H9 (cell line): ENCODE measurements around the gene EME1. TPM values are rescaled to one million over a fixed set of nuclear protein-coding genes. Genes with fewer than 3 reads are reported as not detected.

Experiments
- DNase-seq: peaks from one replicate; pipeline ENCODE4 v3.0.0-alpha.2; 2017
- H2AFZ ChIP-seq: one replicate; pipeline ENCODE4 v1.6.1; 2013; ENCODE audit warnings: mild to moderate bottlenecking, low read length, control low read depth, moderate library complexity
- H2AK5ac ChIP-seq: 2 replicates; pipeline ENCODE4 v1.6.1; 2013; ENCODE audit warnings: low read length, control low read depth, mixed read lengths; ENCODE audit not compliant: insufficient read length
- H2BK120ac ChIP-seq: one replicate; pipeline ENCODE4 v1.6.1; 2013; ENCODE audit warnings: low read depth, mild to moderate bottlenecking, low read length, control low read depth, inconsistent platforms; ENCODE audit not compliant: poor library complexity, severe bottlenecking
- H2BK12ac ChIP-seq: 2 replicates; pipeline ENCODE4 v1.6.1; 2013; ENCODE audit warnings: low read length, control low read depth, mixed read lengths, low read depth; ENCODE audit not compliant: insufficient read length
- H2BK15ac ChIP-seq: 2 replicates; pipeline ENCODE4 v1.6.1; 2013; ENCODE audit warnings: low read depth, low read length, control low read depth
- H2BK20ac ChIP-seq: one replicate; pipeline ENCODE4 v1.6.1; 2013; ENCODE audit warnings: low read depth, mild to moderate bottlenecking, low read length, control low read depth, inconsistent platforms; ENCODE audit not compliant: poor library complexity, severe bottlenecking
- H2BK5ac ChIP-seq: 2 replicates; pipeline ENCODE4 v1.6.1; 2013; ENCODE audit warnings: low read length, control low read depth, mixed read lengths; ENCODE audit not compliant: insufficient read length
- H3K14ac ChIP-seq: 2 replicates; pipeline ENCODE4 v1.6.1; 2013; ENCODE audit warnings: low read length, control low read depth; ENCODE audit not compliant: insufficient read depth
- H3K18ac ChIP-seq: 2 replicates; pipeline ENCODE4 v1.6.1; 2013; ENCODE audit warnings: low read depth, mild to moderate bottlenecking, mixed read lengths, low read length, control low read depth; ENCODE audit not compliant: insufficient read length
- H3K23ac ChIP-seq: 2 replicates; pipeline ENCODE4 v1.6.1; 2013; ENCODE audit warnings: low read length, control low read depth, mixed read lengths, low read depth; ENCODE audit not compliant: insufficient read length
- H3K23me2 ChIP-seq: 2 replicates; pipeline ENCODE4 v1.6.1; 2013; ENCODE audit warnings: low read depth, mild to moderate bottlenecking, mixed read lengths, low read length, control low read depth; ENCODE audit not compliant: insufficient read length, poor library complexity, severe bottlenecking
- H3K27ac ChIP-seq: 2 replicates; pipeline ENCODE4 v1.5.1; 2013; ENCODE audit warnings: low read length, control low read depth, mixed read lengths, low read depth; ENCODE audit not compliant: insufficient read length
- H3K27me3 ChIP-seq: 2 replicates; pipeline ENCODE4 v1.6.1; 2013; ENCODE audit warnings: low read length, control low read depth, inconsistent platforms; ENCODE audit not compliant: insufficient read depth
- H3K4ac ChIP-seq: 2 replicates; pipeline ENCODE4 v1.6.1; 2013; ENCODE audit warnings: low read depth, mild to moderate bottlenecking, control low read depth, inconsistent platforms, low read length, moderate library complexity
- H3K4me1 ChIP-seq: 2 replicates; pipeline ENCODE4 v1.6.1; 2013; ENCODE audit warnings: low read length, control low read depth, inconsistent platforms; ENCODE audit not compliant: insufficient read depth
- H3K4me2 ChIP-seq: 2 replicates; pipeline ENCODE4 v1.6.1; 2013; ENCODE audit warnings: low read length, control low read depth, mixed read lengths; ENCODE audit not compliant: insufficient read length, insufficient read depth
- H3K56ac ChIP-seq: 2 replicates; pipeline ENCODE4 v1.6.1; 2013; ENCODE audit warnings: low read depth, mild to moderate bottlenecking, mixed read lengths, low read length, control low read depth; ENCODE audit not compliant: insufficient read length
- H3K79me1 ChIP-seq: 2 replicates; pipeline ENCODE4 v1.6.1; 2013; ENCODE audit warnings: low read depth, mild to moderate bottlenecking, moderate library complexity, low read length, control low read depth, inconsistent platforms; ENCODE audit not compliant: insufficient read depth, poor library complexity, severe bottlenecking
- H3K79me2 ChIP-seq: 2 replicates; pipeline ENCODE4 v1.6.1; 2013; ENCODE audit warnings: low read length, control low read depth, inconsistent platforms; ENCODE audit not compliant: insufficient read depth
- H3K9ac ChIP-seq: 2 replicates; pipeline ENCODE4 v1.6.1; 2013; ENCODE audit warnings: low read length, control low read depth, mixed read lengths; ENCODE audit not compliant: insufficient read length; ENCODE audit errors: extremely low read depth
- H3K9me3 ChIP-seq: one replicate; pipeline ENCODE4 v1.6.1; 2013; ENCODE audit warnings: low read depth, low read length, inconsistent platforms; ENCODE audit not compliant: control insufficient read depth
- H3T11ph ChIP-seq: one replicate; pipeline ENCODE4 v1.6.1; 2013; ENCODE audit warnings: mild to moderate bottlenecking, low read length, control low read depth, inconsistent platforms
- H4K20me1 ChIP-seq: one replicate; pipeline ENCODE4 v1.6.1; 2013; ENCODE audit not compliant: control insufficient read depth, insufficient read length, insufficient read depth
- H4K5ac ChIP-seq: 2 replicates; pipeline ENCODE4 v1.6.1; 2013; ENCODE audit warnings: low read depth, mild to moderate bottlenecking, mixed read lengths, low read length, control low read depth; ENCODE audit not compliant: insufficient read length
- H4K8ac ChIP-seq: replicated peaks from 2 replicates; pipeline ENCODE4 v1.6.1; 2013; ENCODE audit warnings: low read length, control low read depth, mixed read lengths, low read depth; ENCODE audit not compliant: insufficient read length
- H4K91ac ChIP-seq: 2 replicates; pipeline ENCODE4 v1.6.1; 2013; ENCODE audit warnings: low read depth, mild to moderate bottlenecking, moderate library complexity, mixed read lengths, low read length, control low read depth; ENCODE audit not compliant: insufficient read length
- H3K27ac Mint-ChIP-seq, 3 experiments: 2 replicates in 2 of 3; 3 replicates in 1 of 3; pipeline ENCODE4 v1.8.0; 2020 to 2021; ENCODE audit warnings: mixed read lengths in 3 of 3, mild to moderate bottlenecking in 1 of 3, moderate library complexity in 1 of 3
- H3K27me3 Mint-ChIP-seq: 2 replicates; pipeline ENCODE4 v1.8.0; 2021; ENCODE audit warnings: low read depth, mild to moderate bottlenecking, moderate library complexity, mixed read lengths
- H3K36me3 Mint-ChIP-seq, 3 experiments: 2 replicates in 2 of 3; 3 replicates in 1 of 3; pipeline ENCODE4 v1.8.0; 2020 to 2021; ENCODE audit warnings: low read depth in 3 of 3, mixed read lengths in 3 of 3; ENCODE audit not compliant: insufficient read depth in 1 of 3
- H3K4me1 Mint-ChIP-seq, 2 experiments: 2 replicates each; pipeline ENCODE4 v1.8.0; 2020; ENCODE audit warnings: mixed read lengths in 2 of 2
- H3K4me3 Mint-ChIP-seq, 2 experiments: 2 replicates in 1 of 2; 3 replicates in 1 of 2; pipeline ENCODE4 v1.8.0; 2020 to 2021; ENCODE audit warnings: mild to moderate bottlenecking in 2 of 2, mixed read lengths in 2 of 2, moderate library complexity in 1 of 2
- H3K9me3 Mint-ChIP-seq, 2 experiments: 2 replicates in 1 of 2; 3 replicates in 1 of 2; pipeline ENCODE4 v1.8.0; 2020; ENCODE audit warnings: mild to moderate bottlenecking in 2 of 2, mixed read lengths in 2 of 2, moderate library complexity in 1 of 2
- WGBS: extraction: QIAGEN DNeasy Blood & Tissue Kit; methylation state at CpG from one replicate; pipeline ENCODE4 v1.1.7; 2013; ENCODE audit warnings: missing lambda C conversion rate, low lambda C conversion rate, mixed read lengths; ENCODE audit not compliant: insufficient read length; ENCODE audit errors: extremely low coverage; 5-methylcytosine and 5-hydroxymethylcytosine counted together
- total RNA-seq: library from RNA; stranded (reverse); gene quantifications from 2 replicates; pipeline ENCODE4 v1.2.1, GENCODE V29; 2021
- TF ChIP-seq, protein P1 (sequence below): fragments of 200-600 bp; sonication (generic); conservative IDR thresholded peaks from 3 replicates; pipeline ENCODE4 v1.8.0; 2021; ENCODE audit warnings: antibody characterized with exemption, mild to moderate bottlenecking

The EME1 gene
- total RNA-seq, 1 experiment from 2014 or later = 15.1 TPM

DNA sequence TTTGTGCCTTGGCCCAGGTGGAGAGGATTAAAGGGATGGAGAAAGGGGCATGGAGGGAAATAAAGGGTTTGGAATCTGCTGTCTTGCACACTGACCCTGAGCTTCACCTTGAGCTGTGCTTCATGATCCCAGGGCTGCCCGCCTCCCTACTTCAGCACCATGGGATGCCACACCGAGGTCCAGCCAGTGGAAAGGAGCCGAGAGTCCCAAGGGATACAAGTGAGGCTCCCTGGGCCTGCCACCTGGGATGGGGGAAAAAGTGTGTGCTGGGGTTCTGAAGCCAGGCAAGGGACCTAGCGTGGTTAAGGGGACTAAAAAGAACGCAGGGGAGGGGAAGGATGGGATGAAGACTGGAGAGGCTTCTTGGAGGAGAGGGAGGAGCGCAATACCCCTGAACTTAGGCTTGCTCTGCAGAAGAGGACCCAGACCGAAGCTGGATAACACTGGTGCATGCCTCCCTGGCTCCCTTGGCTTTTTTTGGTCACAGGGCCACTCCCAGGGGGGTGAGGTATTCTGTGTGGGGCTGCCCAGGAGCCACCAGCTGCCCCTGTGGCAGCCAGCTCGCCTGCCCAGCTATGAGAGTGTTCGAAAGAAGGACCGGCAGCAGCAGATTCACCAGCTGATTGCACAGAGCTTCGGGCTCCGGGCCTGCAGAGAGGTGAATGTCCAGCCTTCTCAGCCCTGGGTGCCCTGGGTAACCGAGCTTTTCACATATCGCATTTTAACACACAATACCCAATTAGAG lies 7.2 kb upstream of the EME1 start:
- no peaks in the 10 kb centered on the region for H3K23me2 ChIP-seq
- no peak overlapping the region for H3K9ac ChIP-seq
- H3K27ac Mint-ChIP-seq = peak overlapping the region in 2 of 3 experiments; percentile 66 to 87; a peak in 3 of 7 replicates
- H3K79me2 ChIP-seq = no peaks in the 10 kb centered on the region
- no peak overlapping the region for H3T11ph ChIP-seq
- no peak overlapping the region for H2BK120ac ChIP-seq
- no peak overlapping the region for H2BK5ac ChIP-seq
- no peak overlapping the region for H2BK12ac ChIP-seq
- peaks cover 3% of the 10 kb centered on the region for H4K20me1 ChIP-seq
- peaks cover 38 to 40% of the 10 kb centered on the region in 2 experiments for H3K4me1 Mint-ChIP-seq
- H3K18ac ChIP-seq = no peak overlapping the region
- H2AFZ ChIP-seq = no peak overlapping the region
- WGBS = no CpG with 5 or more reads among the region's 14 CpGs
- no peak overlapping the region for H4K5ac ChIP-seq
- H3K23ac ChIP-seq = no peak overlapping the region
- H4K8ac ChIP-seq = no peak overlapping the region
- no peak overlapping the region for H2BK20ac ChIP-seq
- DNase-seq = no peak
- no peak overlapping the region for H2BK15ac ChIP-seq
- no peak overlapping the region for H3K4me2 ChIP-seq
- H2AK5ac ChIP-seq = no peak overlapping the region
- H3K79me1 ChIP-seq = no peaks in the 10 kb centered on the region
- no peak overlapping the region; the same call in 1 of the 2 replicates for H3K14ac ChIP-seq
- H3K56ac ChIP-seq = no peak overlapping the region
- no peak overlapping the region for H4K91ac ChIP-seq
- H3K27me3 ChIP-seq = no peaks in the 10 kb centered on the region
- H3K9me3 Mint-ChIP-seq = no peaks in the 10 kb centered on the region
- H3K27me3 Mint-ChIP-seq = no peaks in the 10 kb centered on the region
- H3K4ac ChIP-seq = no peak overlapping the region
- H3K9me3 ChIP-seq = no peaks in the 10 kb centered on the region
- H3K27ac ChIP-seq = no peak overlapping the region
- H3K36me3 Mint-ChIP-seq = peaks cover 16 to 45% (median 44%) of the 10 kb centered on the region in 3 experiments
- no peak overlapping the region for H3K4me3 Mint-ChIP-seq
- peaks cover 2% of the 10 kb centered on the region; the same call in 1 of the 2 replicates for H3K4me1 ChIP-seq
- TF ChIP-seq, protein P1, sequence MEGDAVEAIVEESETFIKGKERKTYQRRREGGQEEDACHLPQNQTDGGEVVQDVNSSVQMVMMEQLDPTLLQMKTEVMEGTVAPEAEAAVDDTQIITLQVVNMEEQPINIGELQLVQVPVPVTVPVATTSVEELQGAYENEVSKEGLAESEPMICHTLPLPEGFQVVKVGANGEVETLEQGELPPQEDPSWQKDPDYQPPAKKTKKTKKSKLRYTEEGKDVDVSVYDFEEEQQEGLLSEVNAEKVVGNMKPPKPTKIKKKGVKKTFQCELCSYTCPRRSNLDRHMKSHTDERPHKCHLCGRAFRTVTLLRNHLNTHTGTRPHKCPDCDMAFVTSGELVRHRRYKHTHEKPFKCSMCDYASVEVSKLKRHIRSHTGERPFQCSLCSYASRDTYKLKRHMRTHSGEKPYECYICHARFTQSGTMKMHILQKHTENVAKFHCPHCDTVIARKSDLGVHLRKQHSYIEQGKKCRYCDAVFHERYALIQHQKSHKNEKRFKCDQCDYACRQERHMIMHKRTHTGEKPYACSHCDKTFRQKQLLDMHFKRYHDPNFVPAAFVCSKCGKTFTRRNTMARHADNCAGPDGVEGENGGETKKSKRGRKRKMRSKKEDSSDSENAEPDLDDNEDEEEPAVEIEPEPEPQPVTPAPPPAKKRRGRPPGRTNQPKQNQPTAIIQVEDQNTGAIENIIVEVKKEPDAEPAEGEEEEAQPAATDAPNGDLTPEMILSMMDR = no peak
